Amniotic epithelial cell (primary cell): ENCODE measurements around the gene LONP1.
"Not testable (repeated sequence)": the region's sequence is repeated elsewhere in the genome, so short reads cannot be mapped to it uniquely, and the experiment has no call there.

Experiments
- DNase-seq: peaks from one replicate; pipeline ENCODE4 v3.0.0-alpha.2; 2010; ENCODE audit warnings: low read depth

Gene LONP1

GRCh38 chr19:5693195-5694166 is 26.5 kb downstream of the LONP1 start:
- no peak for DNase-seq

GRCh38 chr19:5692723-5693194 is 27.2 kb downstream of the LONP1 start:
- DNase-seq: no peak

GRCh38 chr19:5691822-5692722 is 27.9 kb downstream of the LONP1 start:
- DNase-seq: peak; percentile 51

- peak; percentile 48 for DNase-seq
Observed at GRCh38 chr19:5690955-5691821, 28.8 kb downstream of the LONP1 start.

- DNase-seq: peak; percentile 91
Observed at GRCh38 chr19:5690125-5690954, 29.6 kb downstream of the LONP1 start, which contains the start of gene RPL36. Gene RPL36 (plus strand): TSS chr19:5690295. CDS start chr19:5690508, 213 bp downstream.

- DNase-seq: not testable (repeated sequence)
Observed at GRCh38 chr19:5688262-5688881, 31.6 kb downstream of the LONP1 start.

GRCh38 chr19:5687360-5688198 is 32.4 kb downstream of the LONP1 start:
- no peak for DNase-seq

GRCh38 chr19:5686647-5687359 is 33.1 kb downstream of the LONP1 start:
- DNase-seq: peak; percentile 81

- DNase-seq: no peak
Observed at GRCh38 chr19:5686326-5686646, 33.7 kb downstream of the LONP1 start.

- no peak for DNase-seq
Observed at GRCh38 chr19:5684694-5685430, 35.1 kb downstream of the LONP1 start.

- peak; percentile 45 for DNase-seq
Observed at GRCh38 chr19:5683177-5683886, 36.6 kb downstream of the LONP1 start.

GRCh38 chr19:5682107-5682482 is 37.9 kb downstream of the LONP1 start:
- no peak for DNase-seq

- DNase-seq: no peak
Observed at GRCh38 chr19:5681391-5682106, 38.4 kb downstream of the LONP1 start.

- DNase-seq: peak; percentile 98
Observed at GRCh38 chr19:5680437-5681368, 39.2 kb downstream of the LONP1 start, which contains the start of the genes HSD11B1L and MICOS13. Gene HSD11B1L (plus strand): TSS chr19:5681027. CDS start chr19:5684833, 3,806 bp downstream. Gene MICOS13 (minus strand): TSS chr19:5680516. CDS start chr19:5680486, 30 bp downstream.

GRCh38 chr19:5680084-5680436 is 39.9 kb downstream of the LONP1 start:
- peak; percentile 25 for DNase-seq
